ENCODE data around the gene CD53.

- TF ChIP-seq CTCF (IDR thresholded peaks at IDR 0.05) (no peak), POLR2A (IDR thresholded peaks at IDR 0.05) (no peak), EP300 (IDR thresholded peaks at IDR 0.05) (no peak), POLR2AphosphoS5 (IDR thresholded peaks at IDR 0.05) (no peak)
Measured at GRCh38 chr1:110880708-110881374, 7.9 kb downstream of the CD53 start.

All from suprapubic skin (tissue), 4 donors.